HG02973 (cell line): ENCODE measurements around the gene ZKSCAN5.
"Not testable (repeated sequence)": the region's sequence is repeated elsewhere in the genome, so short reads cannot be mapped to it uniquely, and the experiment has no call there.

Experiments
- ATAC-seq: cut with Tn5 transposase; IDR thresholded peaks from one replicate; pipeline ENCODE4 v1.9.1; 2021; ENCODE audit warnings: moderate library complexity; ENCODE audit not compliant: unreplicated experiment

The ZKSCAN5 gene

GRCh38 chr7:99580778-99581332 is 76.4 kb downstream of the ZKSCAN5 start:
- ATAC-seq, result not testable (repeated sequence)
